ENCODE data around the gene RANBP1. TPM values are rescaled to one million over a fixed set of nuclear protein-coding genes. Genes with fewer than 3 reads are reported as not detected.

RANBP1 gene
- total and polyA plus RNA-seq, 9 of the 15 experiments (the other 6 are each of a cell fraction or from before 2014, with no cell fraction given) = 162 to 2,891 (median 1,289) TPM

DNA sequence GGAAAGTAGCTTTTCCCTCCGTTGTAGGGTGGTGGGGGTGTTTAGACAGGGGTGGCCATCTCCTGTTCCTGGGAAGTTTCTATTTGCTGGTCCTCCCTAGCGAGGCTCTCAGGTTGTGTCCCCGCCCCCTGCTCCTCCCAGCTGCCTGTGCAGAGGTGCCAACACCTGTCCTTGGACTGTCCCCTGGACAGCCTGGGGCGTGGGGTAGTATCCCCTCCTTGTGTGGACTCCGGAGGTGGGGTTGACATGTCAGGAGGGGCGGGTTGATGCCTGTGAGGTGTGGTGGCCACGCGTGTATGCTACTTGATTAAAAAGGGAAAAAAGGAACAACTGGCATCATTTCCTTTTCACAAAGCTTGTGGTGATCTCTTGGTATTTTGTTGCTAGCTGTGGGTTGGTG lies 14.3 kb upstream of the RANBP1 start:
- CTCF ChIA-PET (ENCODE audit: low intra/inter-chr PET ratio) = no interaction called here
- H3K36me3 ChIP-seq (ENCODE audit: control insufficient read depth, insufficient read depth, low read length) = peaks cover 94% of the 10 kb centered on the region
- ATAC-seq (peak; percentile 12; the same call in 2 of the 3 replicates), FAIRE-seq (no peak), DNase-seq (ENCODE audit: extremely low read depth in 1 of 4, low spot score in 3 of 4) (peak in 1 of 4 experiments; percentile 69)
- H3K4me3 ChIP-seq = no peak overlapping the region
- H3K79me2 ChIP-seq (ENCODE audit: control insufficient read depth, insufficient read depth, low read length) = peaks cover 71% of the 10 kb centered on the region
- in situ Hi-C loops (cut with MboI) (no loop called here), intact Hi-C loops (cut with micrococcal nuclease) (no loop called here)
- no peaks in the 10 kb centered on the region for H3K9me3 ChIP-seq (replicated peaks; ENCODE audit: control insufficient read depth, insufficient read depth, low read depth, low read length)
- no peak overlapping the region for H2AFZ ChIP-seq (ENCODE audit: low read depth, low read length)
- peaks cover 34% of the 10 kb centered on the region for H4K20me1 ChIP-seq (replicated peaks; ENCODE audit: control insufficient read depth, insufficient read depth, low read length)
- BruUV-seq (replicated peaks) = no TSS peak
- no peak overlapping the region for H3K4me2 ChIP-seq (ENCODE audit: insufficient read depth, low read length)
- no peak overlapping the region for H3K27ac ChIP-seq (ENCODE audit: extremely low read depth, low read depth, low read length)
- no peaks in the 10 kb centered on the region for H3K27me3 ChIP-seq (ENCODE audit: control insufficient read depth in 2 of 2, insufficient read depth in 2 of 2, low read length in 2 of 2)
- POLR2A ChIA-PET = interaction anchor here (0.6 to 20.7 kb wide), 11 partner anchors 8 to 481 kb away, joined by 3 to 513 read pairs (median 4); partner anchors contain the start of genes RANBP1 and TRMT2A
- peaks cover 9% of the 10 kb centered on the region for H3K9me1 ChIP-seq (ENCODE audit: control insufficient read depth, insufficient read depth, low read length)
- H3K4me1 ChIP-seq (replicated peaks in 1 of 2; ENCODE audit: control insufficient read depth in 2 of 2, insufficient read depth in 2 of 2, low read length in 2 of 2) = peaks cover 0 to 9% of the 10 kb centered on the region in 2 experiments; a peak in 2 of 5 replicates
- 0 out of 4 replicates have a peak overlapping the region, but pooled peaks of 1 of the 2 experiments have one; percentile 13 for H3K9ac ChIP-seq (ENCODE audit: insufficient read depth in 1 of 2, low read depth in 2 of 2, low read length in 2 of 2)
- WGBS (ENCODE audit: insufficient coverage, low coverage, missing lambda C conversion rate) = 89% methylated on average over 8 of the region's 8 CpGs
- peak; percentile 28 for TF ChIP-seq POLR2B (IDR thresholded peaks at IDR 0.05; ENCODE audit: low read depth, partially characterized antibody)
- no peak for TF ChIP-seq HCFC1 (IDR thresholded peaks at IDR 0.05; ENCODE audit: low read depth, low read length)
- TF ChIP-seq MED1 (CRISPR knock-in tag; IDR thresholded peaks at IDR 0.05; ENCODE audit: borderline replicate concordance) = no peak
- TF ChIP-seq POLR2G (IDR thresholded peaks at IDR 0.05; ENCODE audit: low read depth, low read length) = peak; percentile 51; the same call in 1 of the 2 replicates
- TF ChIP-seq POLR2A (conservative IDR thresholded peaks at IDR 0.05) = 0 out of 2 replicates have a peak, but pooled peaks have one; percentile 32
- no peak for TF ChIP-seq HNRNPUL1 (IDR thresholded peaks at IDR 0.05; ENCODE audit: low read length)
- TF ChIP-seq, protein P1, sequence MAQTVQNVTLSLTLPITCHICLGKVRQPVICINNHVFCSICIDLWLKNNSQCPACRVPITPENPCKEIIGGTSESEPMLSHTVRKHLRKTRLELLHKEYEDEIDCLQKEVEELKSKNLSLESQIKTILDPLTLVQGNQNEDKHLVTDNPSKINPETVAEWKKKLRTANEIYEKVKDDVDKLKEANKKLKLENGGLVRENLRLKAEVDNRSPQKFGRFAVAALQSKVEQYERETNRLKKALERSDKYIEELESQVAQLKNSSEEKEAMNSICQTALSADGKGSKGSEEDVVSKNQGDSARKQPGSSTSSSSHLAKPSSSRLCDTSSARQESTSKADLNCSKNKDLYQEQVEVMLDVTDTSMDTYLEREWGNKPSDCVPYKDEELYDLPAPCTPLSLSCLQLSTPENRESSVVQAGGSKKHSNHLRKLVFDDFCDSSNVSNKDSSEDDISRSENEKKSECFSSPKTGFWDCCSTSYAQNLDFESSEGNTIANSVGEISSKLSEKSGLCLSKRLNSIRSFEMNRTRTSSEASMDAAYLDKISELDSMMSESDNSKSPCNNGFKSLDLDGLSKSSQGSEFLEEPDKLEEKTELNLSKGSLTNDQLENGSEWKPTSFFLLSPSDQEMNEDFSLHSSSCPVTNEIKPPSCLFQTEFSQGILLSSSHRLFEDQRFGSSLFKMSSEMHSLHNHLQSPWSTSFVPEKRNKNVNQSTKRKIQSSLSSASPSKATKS (CRISPR knock-in tag; IDR thresholded peaks at IDR 0.05) = no peak
- TF ChIP-seq, protein P2, sequence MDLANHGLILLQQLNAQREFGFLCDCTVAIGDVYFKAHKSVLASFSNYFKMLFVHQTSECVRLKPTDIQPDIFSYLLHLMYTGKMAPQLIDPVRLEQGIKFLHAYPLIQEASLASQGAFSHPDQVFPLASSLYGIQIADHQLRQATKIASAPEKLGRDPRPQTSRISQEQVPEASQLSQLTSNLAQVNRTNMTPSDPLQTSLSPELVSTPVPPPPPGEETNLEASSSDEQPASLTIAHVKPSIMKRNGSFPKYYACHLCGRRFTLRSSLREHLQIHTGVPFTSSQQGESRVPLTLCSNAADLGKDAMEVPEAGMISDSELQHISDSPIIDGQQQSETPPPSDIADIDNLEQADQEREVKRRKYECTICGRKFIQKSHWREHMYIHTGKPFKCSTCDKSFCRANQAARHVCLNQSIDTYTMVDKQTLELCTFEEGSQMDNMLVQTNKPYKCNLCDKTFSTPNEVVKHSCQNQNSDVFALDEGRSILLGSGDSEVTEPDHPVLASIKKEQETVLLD (IDR thresholded peaks at IDR 0.05) = no peak
- no peak for TF ChIP-seq ZFP36 (IDR thresholded peaks at IDR 0.05; ENCODE audit: low read depth, low read length, partially characterized antibody)
- TF ChIP-seq, protein P3, sequence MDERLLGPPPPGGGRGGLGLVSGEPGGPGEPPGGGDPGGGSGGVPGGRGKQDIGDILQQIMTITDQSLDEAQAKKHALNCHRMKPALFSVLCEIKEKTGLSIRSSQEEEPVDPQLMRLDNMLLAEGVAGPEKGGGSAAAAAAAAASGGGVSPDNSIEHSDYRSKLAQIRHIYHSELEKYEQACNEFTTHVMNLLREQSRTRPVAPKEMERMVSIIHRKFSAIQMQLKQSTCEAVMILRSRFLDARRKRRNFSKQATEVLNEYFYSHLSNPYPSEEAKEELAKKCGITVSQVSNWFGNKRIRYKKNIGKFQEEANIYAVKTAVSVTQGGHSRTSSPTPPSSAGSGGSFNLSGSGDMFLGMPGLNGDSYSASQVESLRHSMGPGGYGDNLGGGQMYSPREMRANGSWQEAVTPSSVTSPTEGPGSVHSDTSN (CRISPR knock-in tag; IDR thresholded peaks at IDR 0.05; ENCODE audit: low read depth) = peak; percentile 12; the same call in 1 of the 2 replicates
- TF ChIP-seq, protein P3 (tag; conservative IDR thresholded peaks at IDR 0.05; ENCODE audit: low read depth) = no peak
- TF ChIP-seq ZNF311 (CRISPR knock-in tag; IDR thresholded peaks at IDR 0.05) = no peak
- no peak for TF ChIP-seq XRCC5 (IDR thresholded peaks at IDR 0.05; ENCODE audit: low read depth, low read length)
- TF ChIP-seq ZSCAN29 (IDR thresholded peaks at IDR 0.05) = no peak
- TF ChIP-seq ZNF717 (CRISPR knock-in tag; IDR thresholded peaks at IDR 0.05) = no peak
- TF ChIP-seq, protein P4, sequence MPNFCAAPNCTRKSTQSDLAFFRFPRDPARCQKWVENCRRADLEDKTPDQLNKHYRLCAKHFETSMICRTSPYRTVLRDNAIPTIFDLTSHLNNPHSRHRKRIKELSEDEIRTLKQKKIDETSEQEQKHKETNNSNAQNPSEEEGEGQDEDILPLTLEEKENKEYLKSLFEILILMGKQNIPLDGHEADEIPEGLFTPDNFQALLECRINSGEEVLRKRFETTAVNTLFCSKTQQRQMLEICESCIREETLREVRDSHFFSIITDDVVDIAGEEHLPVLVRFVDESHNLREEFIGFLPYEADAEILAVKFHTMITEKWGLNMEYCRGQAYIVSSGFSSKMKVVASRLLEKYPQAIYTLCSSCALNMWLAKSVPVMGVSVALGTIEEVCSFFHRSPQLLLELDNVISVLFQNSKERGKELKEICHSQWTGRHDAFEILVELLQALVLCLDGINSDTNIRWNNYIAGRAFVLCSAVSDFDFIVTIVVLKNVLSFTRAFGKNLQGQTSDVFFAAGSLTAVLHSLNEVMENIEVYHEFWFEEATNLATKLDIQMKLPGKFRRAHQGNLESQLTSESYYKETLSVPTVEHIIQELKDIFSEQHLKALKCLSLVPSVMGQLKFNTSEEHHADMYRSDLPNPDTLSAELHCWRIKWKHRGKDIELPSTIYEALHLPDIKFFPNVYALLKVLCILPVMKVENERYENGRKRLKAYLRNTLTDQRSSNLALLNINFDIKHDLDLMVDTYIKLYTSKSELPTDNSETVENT (CRISPR knock-in tag; IDR thresholded peaks at IDR 0.05) = peak; percentile 33; the same call in 1 of the 2 replicates

Data from K562 (cell line).